Activated CD4-positive, alpha-beta T cell treated with anti-CD3 and anti-CD28 coated beads, Interleukin-2, amount 10 ng/mL, durations not matched to agents 24 days and 14 days (primary cell): ENCODE measurements around the gene MYG1. TPM values are rescaled to one million over a fixed set of nuclear protein-coding genes. Genes with fewer than 3 reads are reported as not detected.
A peak's percentile ranks its signal among the peaks of the same experiment; 100 is the strongest.
"Not testable (repeated sequence)": the region's sequence is repeated elsewhere in the genome, so short reads cannot be mapped to it uniquely, and the experiment has no call there.

Experiments used
- DNase-seq: peaks from one replicate; pipeline ENCODE4 v3.0.0; 2022
- H3K27ac Mint-ChIP-seq: one replicate; pipeline ENCODE4 v1.8.0; 2022; ENCODE audit warnings: mild to moderate bottlenecking, mixed read lengths
- H3K27me3 Mint-ChIP-seq: one replicate; pipeline ENCODE4 v1.8.0; 2022; ENCODE audit warnings: mixed read lengths
- H3K36me3 Mint-ChIP-seq: one replicate; pipeline ENCODE4 v1.8.0; 2022; ENCODE audit warnings: low read depth, mild to moderate bottlenecking, mixed read lengths
- H3K4me1 Mint-ChIP-seq: one replicate; pipeline ENCODE4 v1.8.0; 2021; ENCODE audit warnings: mixed read lengths
- H3K4me3 Mint-ChIP-seq: one replicate; pipeline ENCODE4 v1.8.0; 2022; ENCODE audit warnings: mild to moderate bottlenecking, moderate library complexity, mixed read lengths
- H3K9me3 Mint-ChIP-seq: one replicate; pipeline ENCODE4 v1.8.0; 2021; ENCODE audit warnings: mixed read lengths
- intact Hi-C: fragments of 100-400 bp; cut with micrococcal nuclease; formaldehyde crosslinking; loops from one replicate; pipeline ENCODE4 v1.15.1; 2023
- total RNA-seq: library from RNA; stranded (reverse); gene quantifications from 2 replicates; pipeline ENCODE4 v1.2.3, GENCODE V29; 2022

MYG1 gene
- total RNA-seq, 1 donor from 2014 or later = 108 TPM

- intact Hi-C loops = loop anchor here (1.0 to 5.0 kb wide), 5 partner anchors 25 to 156 kb away; partner anchors contain the start of genes AAAS and PCBP2
- Mint-ChIP-seq H3K27me3 (no peaks in the 10 kb centered on the region), H3K9me3 (no peaks in the 10 kb centered on the region)
Measured at GRCh38 chr12:53295891-53296219, 3.6 kb upstream of the MYG1 start.

DNA sequence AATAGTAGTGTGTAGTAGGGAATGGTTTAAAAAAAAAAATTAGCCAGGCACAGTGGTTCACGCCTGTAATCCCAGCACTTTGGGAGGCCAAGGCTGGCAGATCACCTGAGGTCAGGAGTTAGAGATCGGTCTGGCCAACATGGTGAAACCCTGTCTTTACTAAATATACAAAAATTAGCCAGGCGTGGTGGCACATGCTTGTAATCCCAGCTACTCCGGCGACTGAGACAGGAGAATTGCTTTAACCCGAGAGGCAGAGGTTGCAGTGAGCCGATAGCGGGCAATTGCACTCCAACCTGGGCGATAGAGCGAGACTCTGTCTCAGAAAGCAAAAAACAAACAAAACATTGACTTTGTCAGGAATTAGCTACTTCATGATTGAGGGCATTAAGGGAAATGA is 2.4 kb upstream of the MYG1 start:
- DNase-seq, H3K9me3 Mint-ChIP-seq, H3K27ac Mint-ChIP-seq, H3K27me3 Mint-ChIP-seq: not testable (repeated sequence)
- peak overlapping the region; percentile 98 for H3K4me3 Mint-ChIP-seq
- H3K4me1 Mint-ChIP-seq = peaks cover 44% of the 10 kb centered on the region
- intact Hi-C loops = loop anchor here (5.0 kb wide), 1 partner anchor 45 kb away; a partner anchor contains a TSS
- peaks cover 72% of the 10 kb centered on the region for H3K36me3 Mint-ChIP-seq

More at GRCh38 chr12:53295891-53296219, 3.6 kb upstream of the MYG1 start:
- Mint-ChIP-seq H3K4me3 (peak overlapping the region; percentile 98), H3K4me1 (peaks cover 37% of the 10 kb centered on the region), H3K27ac (peak overlapping the region; percentile 90), H3K36me3 (peaks cover 69% of the 10 kb centered on the region)
- DNase-seq = no peak

GRCh38 chr12:53298164-53298563 is 1.3 kb upstream of the MYG1 start:
- peak overlapping the region; percentile 91 for H3K27ac Mint-ChIP-seq
- DNase-seq = no peak
- no peaks in the 10 kb centered on the region for H3K9me3 Mint-ChIP-seq
- H3K36me3 Mint-ChIP-seq = peaks cover 71% of the 10 kb centered on the region
- peaks cover 51% of the 10 kb centered on the region for H3K4me1 Mint-ChIP-seq
- H3K27me3 Mint-ChIP-seq = no peaks in the 10 kb centered on the region
- intact Hi-C loops = loop anchor here (2.0 to 5.0 kb wide), 2 partner anchors 29 to 46 kb away; partner anchors contain the start of gene ESPL1
- peak overlapping the region; percentile 16 for H3K4me3 Mint-ChIP-seq

GRCh38 chr12:53299101-53299453 is 418 bp upstream of the MYG1 start:
- peak overlapping the region; percentile 94 for H3K4me3 Mint-ChIP-seq
- peak overlapping the region; percentile 91 for H3K27ac Mint-ChIP-seq
- no peaks in the 10 kb centered on the region for H3K27me3 Mint-ChIP-seq
- peaks cover 53% of the 10 kb centered on the region for H3K4me1 Mint-ChIP-seq
- DNase-seq = peak; percentile 86
- no peaks in the 10 kb centered on the region for H3K9me3 Mint-ChIP-seq
- H3K36me3 Mint-ChIP-seq = peaks cover 67% of the 10 kb centered on the region
- intact Hi-C loops = loop anchor here (1.0 to 5.0 kb wide), 5 partner anchors 22 to 119 kb away; partner anchors contain the start of genes AAAS, CSAD, ESPL1 and ZNF740

- Mint-ChIP-seq H3K4me3 (peak overlapping the region; percentile 94), H3K4me1 (peaks cover 52% of the 10 kb centered on the region), H3K27me3 (no peaks in the 10 kb centered on the region), H3K36me3 (peaks cover 64% of the 10 kb centered on the region), H3K9me3 (no peaks in the 10 kb centered on the region), H3K27ac (peak overlapping the region; percentile 91)
- intact Hi-C loops = no loop called here
- DNase-seq = no peak
Measured at GRCh38 chr12:53300187-53300586, 692 bp downstream of the MYG1 start.

DNA sequence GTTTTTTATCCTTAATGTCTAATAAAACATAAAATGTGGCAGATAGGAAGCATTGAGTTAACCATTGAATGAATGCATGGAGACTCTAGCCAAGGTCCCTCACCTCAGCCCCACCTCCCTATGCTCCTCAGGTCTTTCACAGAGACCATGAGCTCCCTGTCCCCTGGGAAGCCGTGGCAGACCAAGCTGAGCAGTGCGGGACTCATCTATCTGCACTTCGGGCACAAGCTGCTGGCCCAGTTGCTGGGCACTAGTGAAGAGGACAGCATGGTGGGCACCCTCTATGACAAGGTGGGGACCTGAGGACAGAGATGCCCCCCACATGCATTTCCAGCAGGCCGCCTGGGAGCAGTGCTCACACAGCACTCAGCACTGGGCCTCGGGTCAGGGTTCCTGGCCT is 3.4 kb downstream of the MYG1 start:
- peak overlapping the region; percentile 44 for H3K4me3 Mint-ChIP-seq
- intact Hi-C loops = no loop called here
- peak overlapping the region; percentile 25 for H3K27ac Mint-ChIP-seq
- DNase-seq = no peak
- H3K36me3 Mint-ChIP-seq = peaks cover 67% of the 10 kb centered on the region
- H3K9me3 Mint-ChIP-seq = no peaks in the 10 kb centered on the region
- peaks cover 37% of the 10 kb centered on the region for H3K4me1 Mint-ChIP-seq
- no peaks in the 10 kb centered on the region for H3K27me3 Mint-ChIP-seq

DNA sequence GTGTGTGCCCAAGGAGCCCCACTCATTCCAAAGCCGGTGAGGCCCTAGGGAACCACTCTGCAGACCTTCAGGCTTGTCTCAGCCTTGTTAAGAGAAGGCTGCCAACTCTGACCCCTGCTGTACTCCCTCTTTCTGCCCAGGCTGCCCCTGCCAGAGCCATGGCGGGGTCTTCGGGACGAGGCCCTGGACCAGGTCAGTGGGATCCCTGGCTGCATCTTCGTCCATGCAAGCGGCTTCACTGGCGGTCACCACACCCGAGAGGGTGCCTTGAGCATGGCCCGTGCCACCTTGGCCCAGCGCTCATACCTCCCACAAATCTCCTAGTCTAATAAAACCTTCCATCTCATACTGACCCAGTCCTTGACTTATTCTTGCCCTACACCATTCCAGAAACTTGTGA is 7.3 kb downstream of the MYG1 start:
- intact Hi-C loops = no loop called here
- Mint-ChIP-seq H3K36me3 (peaks cover 56% of the 10 kb centered on the region), H3K27ac (no peak overlapping the region), H3K9me3 (no peaks in the 10 kb centered on the region), H3K4me1 (peaks cover 9% of the 10 kb centered on the region), H3K27me3 (no peaks in the 10 kb centered on the region), H3K4me3 (no peak overlapping the region)
- DNase-seq = no peak

DNA sequence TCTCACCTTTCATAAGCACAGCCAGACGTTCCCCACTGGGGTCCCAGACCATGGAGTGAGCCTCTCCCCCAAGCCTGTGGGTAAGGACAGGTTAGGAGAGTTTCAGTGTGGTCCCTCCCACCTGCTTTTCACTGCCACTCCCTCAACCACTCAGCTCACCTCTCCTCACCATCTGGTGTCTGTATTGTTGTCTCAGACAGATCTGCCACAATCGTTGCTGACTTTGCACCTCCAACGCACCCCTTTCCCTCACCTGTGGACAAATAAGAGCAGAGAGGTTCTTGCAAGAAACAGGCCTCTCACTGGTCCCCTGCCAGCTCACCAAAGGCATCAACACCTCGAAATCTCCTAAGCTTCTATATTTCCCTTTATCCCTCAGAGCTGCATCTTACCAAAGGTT is 8.8 kb downstream of the MYG1 start:
- no peak overlapping the region for H3K4me3 Mint-ChIP-seq
- H3K4me1 Mint-ChIP-seq = peaks cover 1% of the 10 kb centered on the region
- H3K36me3 Mint-ChIP-seq = peaks cover 48% of the 10 kb centered on the region
- no peaks in the 10 kb centered on the region for H3K27me3 Mint-ChIP-seq
- no peaks in the 10 kb centered on the region for H3K9me3 Mint-ChIP-seq
- intact Hi-C loops = no loop called here
- no peak overlapping the region for H3K27ac Mint-ChIP-seq
- no peak for DNase-seq

DNA sequence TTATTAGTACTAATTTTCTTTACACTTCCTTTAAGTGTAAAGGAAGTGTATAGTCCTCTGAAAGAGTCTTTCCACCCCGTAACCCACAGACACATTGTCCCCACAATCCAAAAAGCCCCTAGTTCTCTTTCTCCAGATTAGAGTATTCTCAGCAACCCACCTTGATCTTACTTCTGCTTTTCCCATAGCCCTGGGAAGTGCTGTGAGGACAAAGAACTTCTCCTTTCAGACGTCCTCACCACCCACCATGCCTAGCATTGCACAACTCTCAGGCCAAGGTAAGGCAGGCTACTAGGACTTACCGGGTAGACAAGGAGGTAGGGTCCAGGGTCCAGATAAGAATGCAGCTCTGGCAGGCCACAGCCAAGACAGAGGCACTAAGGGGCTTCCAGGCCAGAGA is 14.5 kb downstream of the MYG1 start:
- Mint-ChIP-seq H3K4me3 (no peak overlapping the region), H3K36me3 (peaks cover 41% of the 10 kb centered on the region), H3K27me3 (no peaks in the 10 kb centered on the region), H3K4me1 (peaks cover 4% of the 10 kb centered on the region), H3K9me3 (no peaks in the 10 kb centered on the region), H3K27ac (no peak overlapping the region)
- no peak for DNase-seq
- intact Hi-C loops = no loop called here

DNA sequence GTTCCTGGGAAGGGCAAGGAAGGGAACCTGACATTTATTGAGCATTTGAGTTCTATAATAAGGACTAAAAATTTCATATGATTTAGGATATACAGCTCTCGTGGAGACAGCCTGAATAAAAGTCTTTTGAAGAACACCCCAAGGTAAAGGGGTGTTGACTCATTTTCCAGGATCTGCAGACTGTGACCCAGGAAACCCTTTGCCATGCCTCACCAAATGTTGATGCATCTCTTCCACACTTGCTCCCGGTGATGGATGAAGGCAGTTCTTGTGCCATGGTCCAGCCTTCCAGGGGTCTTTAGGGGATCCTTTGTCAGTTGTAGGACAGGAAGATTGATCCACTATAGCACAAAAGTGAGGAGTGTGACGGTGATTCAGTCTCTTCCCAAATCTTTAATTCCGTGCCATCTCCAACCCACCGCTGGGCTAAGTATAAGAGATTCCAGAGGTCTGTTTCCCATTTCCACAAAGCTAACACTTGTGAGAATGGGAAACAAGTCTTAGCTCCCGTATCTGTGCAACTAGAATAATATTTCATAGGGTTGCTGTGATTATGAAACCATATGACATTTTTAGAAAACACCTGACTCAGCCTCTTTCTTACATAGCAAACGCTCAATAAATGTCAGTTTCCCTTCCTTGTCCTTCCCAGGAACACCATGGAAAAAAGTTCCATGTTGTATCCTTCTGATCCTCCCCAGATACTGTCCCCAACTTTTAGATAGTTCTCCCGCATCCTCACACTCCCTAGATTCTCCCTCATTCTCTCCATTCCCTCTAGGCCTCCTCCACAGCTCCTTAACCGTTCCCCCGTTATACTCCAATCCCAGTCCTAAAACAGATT is 21.1 kb downstream of the MYG1 start:
- Mint-ChIP-seq H3K4me3 (peak overlapping the region; percentile 98), H3K4me1 (peaks cover 35% of the 10 kb centered on the region), H3K9me3 (no peaks in the 10 kb centered on the region), H3K36me3 (peaks cover 20% of the 10 kb centered on the region), H3K27me3 (no peaks in the 10 kb centered on the region), H3K27ac (peak overlapping the region; percentile 96)
- DNase-seq = no peak
- intact Hi-C loops = loop anchor here (1.0 kb wide), 5 partner anchors 21 to 161 kb away; partner anchors contain the start of genes CSAD, MYG1, PFDN5 and SP1

DNA sequence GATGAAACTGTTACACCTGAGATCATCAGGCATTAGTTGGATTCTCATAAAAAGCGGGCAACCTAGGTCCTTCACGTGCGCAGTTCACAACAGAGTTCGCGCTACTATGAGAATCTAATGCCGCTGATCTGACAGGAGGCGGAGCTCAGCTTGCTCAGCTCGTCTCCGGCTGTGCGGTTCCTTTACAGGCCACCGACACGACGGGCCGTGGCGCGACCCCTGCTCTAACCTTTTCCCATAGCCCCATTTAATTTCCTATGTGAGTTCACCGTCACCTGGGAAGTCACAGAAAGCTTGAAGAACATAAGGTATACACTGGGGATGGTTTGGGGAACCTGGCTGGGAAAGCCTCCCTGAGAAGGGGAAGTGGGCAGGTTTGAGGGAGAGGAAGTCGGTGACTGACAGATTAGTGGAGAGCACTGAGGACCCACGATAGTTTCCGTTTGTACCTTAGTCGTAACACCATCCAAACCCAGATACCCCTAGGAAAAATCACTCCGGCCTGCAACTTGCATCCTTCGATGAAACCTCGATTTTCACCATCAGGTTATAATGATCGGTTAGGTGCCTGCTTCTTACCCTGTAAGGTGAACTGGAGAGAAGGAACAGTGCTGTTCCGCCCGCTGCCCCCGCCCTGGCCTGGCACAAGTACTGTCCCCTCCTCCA is 24.8 kb downstream of the MYG1 start:
- H3K4me1 Mint-ChIP-seq = peaks cover 36% of the 10 kb centered on the region
- H3K27ac Mint-ChIP-seq = peak overlapping the region; percentile 93
- H3K9me3 Mint-ChIP-seq = no peaks in the 10 kb centered on the region
- peaks cover 8% of the 10 kb centered on the region for H3K27me3 Mint-ChIP-seq
- intact Hi-C loops = loop anchor here (1.0 to 2.0 kb wide), 6 partner anchors 21 to 185 kb away; partner anchors contain the start of genes PRR13 and TARBP2
- peak; percentile 89 for DNase-seq
- peak overlapping the region; percentile 83 for H3K4me3 Mint-ChIP-seq
- peaks cover 5% of the 10 kb centered on the region for H3K36me3 Mint-ChIP-seq

DNA sequence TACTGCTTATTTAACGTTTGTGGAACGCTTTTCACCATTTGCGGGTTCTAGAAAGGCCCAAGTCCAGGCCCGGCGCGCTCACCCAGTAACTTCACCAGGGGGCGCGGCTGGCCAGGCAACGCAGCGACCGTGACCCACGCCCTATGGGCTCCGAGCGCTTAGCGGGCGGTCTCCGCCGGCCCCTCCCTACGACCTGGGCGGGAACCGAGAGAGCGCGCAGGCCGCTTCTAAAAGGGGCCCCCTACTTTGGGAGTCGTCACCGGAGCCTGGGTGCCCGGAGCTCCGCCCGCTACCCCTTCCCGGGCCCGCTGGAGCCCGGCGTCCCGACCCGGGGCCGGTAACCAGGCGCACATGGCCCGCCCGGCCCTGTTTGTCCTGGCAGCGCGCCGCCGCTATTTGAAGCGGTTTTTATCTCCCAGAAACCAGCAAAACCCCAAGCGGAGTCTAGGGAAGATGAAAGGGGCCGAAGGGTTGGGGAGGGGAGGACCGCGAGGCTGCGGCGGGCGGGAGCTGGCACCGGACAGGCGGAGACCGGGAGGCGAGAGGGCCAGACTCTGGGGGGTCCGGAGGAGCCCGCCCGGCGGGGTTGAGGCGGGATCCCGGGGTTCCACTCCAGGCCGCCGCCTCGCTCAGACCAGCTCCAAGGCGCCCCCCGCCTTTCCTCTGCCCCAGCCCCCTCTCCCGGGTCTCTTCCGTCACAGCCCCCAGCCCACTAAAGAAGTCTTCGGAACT is 25.4 kb downstream of the MYG1 start:
- H3K27me3 Mint-ChIP-seq = peaks cover 10% of the 10 kb centered on the region
- H3K27ac Mint-ChIP-seq = peak overlapping the region; percentile 93
- no peaks in the 10 kb centered on the region for H3K9me3 Mint-ChIP-seq
- peaks cover 2% of the 10 kb centered on the region for H3K36me3 Mint-ChIP-seq
- intact Hi-C loops = loop anchor here (1.0 to 2.0 kb wide), 6 partner anchors 20 to 184 kb away; partner anchors contain the start of genes PRR13 and TARBP2
- DNase-seq = peak; percentile 96
- peak overlapping the region; percentile 83 for H3K4me3 Mint-ChIP-seq
- H3K4me1 Mint-ChIP-seq = peaks cover 34% of the 10 kb centered on the region

- intact Hi-C loops = loop anchor here (2.0 kb wide), 1 partner anchor 183 kb away; no protein-coding TSS in a partner anchor
- Mint-ChIP-seq H3K4me3 (peak overlapping the region; percentile 83), H3K27me3 (peaks cover 13% of the 10 kb centered on the region), H3K27ac (peak overlapping the region; percentile 55), H3K9me3 (no peaks in the 10 kb centered on the region), H3K4me1 (peaks cover 30% of the 10 kb centered on the region), H3K36me3 (no peaks in the 10 kb centered on the region)
- peak; percentile 70 for DNase-seq
Measured at GRCh38 chr12:53325511-53326061, 26.1 kb downstream of the MYG1 start.
